Measurements from ENCODE around the gene PHLPP1.

- TF ChIP-seq CREM (IDR thresholded peaks at IDR 0.05) (no peak), CREM (CRISPR knock-in tag; IDR thresholded peaks at IDR 0.05) (no peak), ZNF143 (CRISPR knock-in tag; IDR thresholded peaks at IDR 0.05) (no peak), SALL1 (CRISPR knock-in tag; IDR thresholded peaks at IDR 0.05) (no peak), CHD2 (IDR thresholded peaks at IDR 0.05; ENCODE audit: low read depth, low read length) (no peak), POLR2A (IDR thresholded peaks at IDR 0.05; ENCODE audit: insufficient read depth in 1 of 2, low read depth in 2 of 2, low read length in 2 of 2) (no peak)
These were observed 197.5 kb downstream of the PHLPP1 start for GRCh38 chr18:62912885-62913284.
